Panc1 (cell line): ENCODE measurements around the gene CATSPERD. TPM values are rescaled to one million over a fixed set of nuclear protein-coding genes. Genes with fewer than 3 reads are reported as not detected.

Experiments
- ATAC-seq: fragments of 200-7000 bp; cut with Tn5 transposase; 2 replicates; pipeline ENCODE4 v1.9.1; 2020; ENCODE audit warnings: mild to moderate bottlenecking, moderate library complexity
- BruUV-seq: library from RNA; stranded (reverse); fragments of 400-500 nt; replicated peaks from 2 replicates; lab custom pipeline; 2021; lab: Mats Ljungman, UMichigan
- CTCF ChIA-PET: fragments of 300-600 bp; sonication (Branson Sonifier 250); formaldehyde crosslinking; loops from one replicate; lab custom pipeline; 2022; ENCODE audit warnings: antibody characterized with exemption; lab: Charles Lee
- POLR2A ChIA-PET: fragments of 300-600 bp; sonication (Branson Sonifier 250); formaldehyde crosslinking; loops from one replicate; lab custom pipeline; 2022; ENCODE audit warnings: antibody characterized with exemption; lab: Charles Lee
- DNase-seq: peaks from one replicate; pipeline ENCODE4 v3.0.0-alpha.2; 2010; ENCODE audit warnings: low read depth, low spot score
- H3K27ac ChIP-seq: 2 replicates; pipeline ENCODE4 v1.5.1; 2011; ENCODE audit warnings: mild to moderate bottlenecking, low read length, inconsistent platforms
- H3K27me3 ChIP-seq: fragments of 200-500 bp; sonication (Bioruptor generic); 2 replicates; pipeline ENCODE4 v1.6.0; 2014; ENCODE audit warnings: low read length, inconsistent platforms; ENCODE audit not compliant: control insufficient read depth, insufficient read depth
- H3K36me3 ChIP-seq: fragments of 200-500 bp; sonication (Bioruptor generic); 2 replicates; pipeline ENCODE4 v1.5.1; 2014; ENCODE audit warnings: inconsistent platforms, mild to moderate bottlenecking, low read length, moderate library complexity; ENCODE audit not compliant: control insufficient read depth, insufficient read depth
- H3K4me1 ChIP-seq: 2 replicates; pipeline ENCODE4 v1.5.1; 2011; ENCODE audit warnings: inconsistent platforms, mild to moderate bottlenecking, low read length, moderate library complexity; ENCODE audit not compliant: control insufficient read depth, insufficient read depth
- H3K4me3 ChIP-seq, 2 experiments: 2 replicates each; pipeline ENCODE4 v1.5.1; 2011 to 2012; ENCODE audit warnings: low read depth in 2 of 2, low read length in 2 of 2, mild to moderate bottlenecking in 2 of 2, inconsistent platforms in 1 of 2, moderate library complexity in 1 of 2
- H3K9me3 ChIP-seq: fragments of 200-500 bp; sonication (Bioruptor generic); 2 replicates; pipeline ENCODE4 v1.5.1; 2014; ENCODE audit warnings: low read depth, mild to moderate bottlenecking, inconsistent platforms, low read length, moderate library complexity; ENCODE audit not compliant: control insufficient read depth, insufficient read depth
- POLR2AphosphoS5 ChIP-seq: IDR thresholded peaks from 2 replicates; pipeline ENCODE4 v1.6.1; 2012; ENCODE audit warnings: mild to moderate bottlenecking, low read depth, low read length, moderate library complexity
- SIN3A ChIP-seq: IDR thresholded peaks from 2 replicates; pipeline ENCODE4 v1.6.1; 2012; ENCODE audit warnings: low read depth, mild to moderate bottlenecking, low read length, moderate library complexity, borderline replicate concordance; ENCODE audit not compliant: insufficient read depth
- TCF7L2 ChIP-seq: IDR thresholded peaks from 2 replicates; pipeline ENCODE4 v1.6.1; 2011; ENCODE audit warnings: mild to moderate bottlenecking, low read depth, low read length, inconsistent platforms
- in situ Hi-C: cut with HindIII; loops from 2 replicates; pipeline ENCODE4 v1.10.0; 2016; ENCODE audit warnings: low sequenced_read_pairs, low pct_unique_long_range_greater_than_20kb
- intact Hi-C: fragments of 100-400 bp; cut with micrococcal nuclease; formaldehyde crosslinking; loops from one replicate; pipeline ENCODE4 v1.10.0; 2022; ENCODE audit not compliant: unreplicated experiment
- total RNA-seq: library from RNA; stranded (reverse); gene quantifications from one replicate; pipeline ENCODE4 v1.2.1, GENCODE V29; 2021; ENCODE audit not compliant: unreplicated experiment
- TF ChIP-seq, protein P1 (sequence below), 2 experiments: IDR thresholded peaks; 2 replicates each; pipeline ENCODE4 v1.6.1; 2011 to 2012; ENCODE audit warnings: low read depth in 2 of 2, control low read depth in 1 of 2, low read length in 1 of 2, mild to moderate bottlenecking in 1 of 2, moderate library complexity in 1 of 2; ENCODE audit not compliant: insufficient read depth in 1 of 2
- TF ChIP-seq, protein P2 (sequence below): fragments of 450-650 bp; IDR thresholded peaks from 2 replicates; pipeline ENCODE4 v1.5.1; 2017; ENCODE audit warnings: mild to moderate bottlenecking

Gene CATSPERD
- total RNA-seq, 1 experiment from 2014 or later, result 0.08 TPM

DNA sequence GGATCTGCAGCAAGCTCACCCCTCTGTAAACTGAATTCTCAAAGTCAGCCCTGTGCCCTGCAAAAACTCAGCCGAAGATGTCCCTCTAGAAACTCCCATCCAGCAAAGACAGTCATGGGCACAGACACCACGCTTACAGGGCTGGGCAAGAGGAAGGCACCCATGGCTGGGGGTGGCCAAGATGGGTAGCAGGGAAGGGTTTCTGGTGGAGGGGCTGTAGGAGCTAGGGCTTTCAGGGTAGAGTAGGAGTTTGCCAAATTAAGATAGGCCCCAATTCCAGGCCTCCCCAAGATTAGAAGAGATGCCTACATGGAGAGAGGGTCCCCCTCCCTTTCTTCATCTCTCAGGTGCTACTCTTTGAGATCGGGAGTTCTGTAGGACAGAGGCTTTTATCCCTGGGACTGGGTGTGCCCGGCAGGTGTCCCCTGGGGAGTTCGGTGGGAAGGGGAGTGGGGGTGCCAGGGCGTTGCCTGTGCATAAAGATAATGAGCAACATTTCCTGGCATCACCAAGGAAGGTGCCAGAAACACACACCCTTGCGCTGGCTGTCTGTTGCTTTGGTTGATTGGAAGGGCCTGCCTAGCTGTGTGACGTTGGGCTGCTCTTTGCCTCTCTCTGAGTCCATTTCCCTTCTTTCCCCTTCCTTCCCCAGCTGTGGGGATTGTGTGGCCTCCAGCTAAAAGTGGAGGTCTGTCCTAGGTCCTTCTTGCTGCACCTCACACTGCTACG, 93.8 kb downstream of the CATSPERD start:
- H3K36me3 ChIP-seq, result no peaks in the 10 kb centered on the region
- CTCF ChIA-PET, result no interaction called here
- in situ Hi-C loops (no loop called here), intact Hi-C loops (no loop called here)
- H3K9me3 ChIP-seq, result no peaks in the 10 kb centered on the region
- H3K27me3 ChIP-seq, result no peaks in the 10 kb centered on the region
- no peak overlapping the region for H3K27ac ChIP-seq
- no peak for ATAC-seq
- no peak overlapping the region for H3K4me3 ChIP-seq
- no TSS peak for BruUV-seq
- POLR2A ChIA-PET, result no interaction called here
- H3K4me1 ChIP-seq, result no peaks in the 10 kb centered on the region
- TF ChIP-seq SIN3A, result no peak
- TF ChIP-seq, protein P1, sequence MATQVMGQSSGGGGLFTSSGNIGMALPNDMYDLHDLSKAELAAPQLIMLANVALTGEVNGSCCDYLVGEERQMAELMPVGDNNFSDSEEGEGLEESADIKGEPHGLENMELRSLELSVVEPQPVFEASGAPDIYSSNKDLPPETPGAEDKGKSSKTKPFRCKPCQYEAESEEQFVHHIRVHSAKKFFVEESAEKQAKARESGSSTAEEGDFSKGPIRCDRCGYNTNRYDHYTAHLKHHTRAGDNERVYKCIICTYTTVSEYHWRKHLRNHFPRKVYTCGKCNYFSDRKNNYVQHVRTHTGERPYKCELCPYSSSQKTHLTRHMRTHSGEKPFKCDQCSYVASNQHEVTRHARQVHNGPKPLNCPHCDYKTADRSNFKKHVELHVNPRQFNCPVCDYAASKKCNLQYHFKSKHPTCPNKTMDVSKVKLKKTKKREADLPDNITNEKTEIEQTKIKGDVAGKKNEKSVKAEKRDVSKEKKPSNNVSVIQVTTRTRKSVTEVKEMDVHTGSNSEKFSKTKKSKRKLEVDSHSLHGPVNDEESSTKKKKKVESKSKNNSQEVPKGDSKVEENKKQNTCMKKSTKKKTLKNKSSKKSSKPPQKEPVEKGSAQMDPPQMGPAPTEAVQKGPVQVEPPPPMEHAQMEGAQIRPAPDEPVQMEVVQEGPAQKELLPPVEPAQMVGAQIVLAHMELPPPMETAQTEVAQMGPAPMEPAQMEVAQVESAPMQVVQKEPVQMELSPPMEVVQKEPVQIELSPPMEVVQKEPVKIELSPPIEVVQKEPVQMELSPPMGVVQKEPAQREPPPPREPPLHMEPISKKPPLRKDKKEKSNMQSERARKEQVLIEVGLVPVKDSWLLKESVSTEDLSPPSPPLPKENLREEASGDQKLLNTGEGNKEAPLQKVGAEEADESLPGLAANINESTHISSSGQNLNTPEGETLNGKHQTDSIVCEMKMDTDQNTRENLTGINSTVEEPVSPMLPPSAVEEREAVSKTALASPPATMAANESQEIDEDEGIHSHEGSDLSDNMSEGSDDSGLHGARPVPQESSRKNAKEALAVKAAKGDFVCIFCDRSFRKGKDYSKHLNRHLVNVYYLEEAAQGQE (IDR thresholded peaks at IDR 0.05; ENCODE audit: insufficient read depth in 1 of 2, low read depth in 2 of 2, low read length in 1 of 2), result no peak
- TF ChIP-seq TCF7L2, result no peak
- TF ChIP-seq, protein P2, sequence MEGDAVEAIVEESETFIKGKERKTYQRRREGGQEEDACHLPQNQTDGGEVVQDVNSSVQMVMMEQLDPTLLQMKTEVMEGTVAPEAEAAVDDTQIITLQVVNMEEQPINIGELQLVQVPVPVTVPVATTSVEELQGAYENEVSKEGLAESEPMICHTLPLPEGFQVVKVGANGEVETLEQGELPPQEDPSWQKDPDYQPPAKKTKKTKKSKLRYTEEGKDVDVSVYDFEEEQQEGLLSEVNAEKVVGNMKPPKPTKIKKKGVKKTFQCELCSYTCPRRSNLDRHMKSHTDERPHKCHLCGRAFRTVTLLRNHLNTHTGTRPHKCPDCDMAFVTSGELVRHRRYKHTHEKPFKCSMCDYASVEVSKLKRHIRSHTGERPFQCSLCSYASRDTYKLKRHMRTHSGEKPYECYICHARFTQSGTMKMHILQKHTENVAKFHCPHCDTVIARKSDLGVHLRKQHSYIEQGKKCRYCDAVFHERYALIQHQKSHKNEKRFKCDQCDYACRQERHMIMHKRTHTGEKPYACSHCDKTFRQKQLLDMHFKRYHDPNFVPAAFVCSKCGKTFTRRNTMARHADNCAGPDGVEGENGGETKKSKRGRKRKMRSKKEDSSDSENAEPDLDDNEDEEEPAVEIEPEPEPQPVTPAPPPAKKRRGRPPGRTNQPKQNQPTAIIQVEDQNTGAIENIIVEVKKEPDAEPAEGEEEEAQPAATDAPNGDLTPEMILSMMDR, result no peak
- no peak for TF ChIP-seq POLR2AphosphoS5
- no peak for DNase-seq

DNA sequence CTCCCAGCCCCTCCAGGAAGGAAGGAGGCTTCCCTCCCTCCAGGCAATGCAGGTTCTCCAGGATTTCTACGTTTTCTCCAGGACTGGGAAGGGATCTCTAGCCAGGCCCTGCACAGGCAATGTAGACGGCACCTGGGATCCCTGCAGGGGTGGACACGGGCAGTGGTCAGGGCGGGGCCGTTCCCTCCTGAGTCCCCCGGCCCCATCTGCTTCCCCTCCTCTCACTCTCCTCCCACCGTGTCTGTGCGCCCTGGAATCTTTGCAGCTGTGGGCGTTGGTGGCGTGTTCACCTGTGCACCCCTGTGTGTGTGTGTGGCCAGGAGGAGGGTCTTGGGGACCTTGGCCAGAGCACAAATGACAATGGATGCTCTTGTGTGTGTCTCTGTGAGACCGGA, 94.4 kb downstream of the CATSPERD start:
- BruUV-seq, result no TSS peak
- no peaks in the 10 kb centered on the region for H3K36me3 ChIP-seq
- ChIA-PET CTCF (no interaction called here), POLR2A (no interaction called here)
- H3K4me1 ChIP-seq, result no peaks in the 10 kb centered on the region
- peak; percentile 52; the same call in 1 of the 2 replicates for ATAC-seq
- no peak overlapping the region for H3K27ac ChIP-seq
- intact Hi-C loops (no loop called here), in situ Hi-C loops (no loop called here)
- no peaks in the 10 kb centered on the region for H3K27me3 ChIP-seq
- DNase-seq, result no peak
- TF ChIP-seq POLR2AphosphoS5 (no peak), TCF7L2 (no peak), SIN3A (no peak)
- TF ChIP-seq, protein P2, result no peak
- TF ChIP-seq, protein P1 (IDR thresholded peaks at IDR 0.05; ENCODE audit: insufficient read depth in 1 of 2, low read depth in 2 of 2, low read length in 1 of 2), result no peak
- no peak overlapping the region for H3K4me3 ChIP-seq
- no peaks in the 10 kb centered on the region for H3K9me3 ChIP-seq
